ENCODE data around the gene SGO2. TPM values are rescaled to one million over a fixed set of nuclear protein-coding genes. Genes with fewer than 3 reads are reported as not detected.
A peak's percentile ranks its signal among the peaks of the same experiment; 100 is the strongest.

SGO2 gene
- total and polyA plus RNA-seq, 10 of the 15 experiments (the other 5 are each of a cell fraction or from before 2014, with no cell fraction given), result 15.8 to 55.2 (median 24.3) TPM

DNA sequence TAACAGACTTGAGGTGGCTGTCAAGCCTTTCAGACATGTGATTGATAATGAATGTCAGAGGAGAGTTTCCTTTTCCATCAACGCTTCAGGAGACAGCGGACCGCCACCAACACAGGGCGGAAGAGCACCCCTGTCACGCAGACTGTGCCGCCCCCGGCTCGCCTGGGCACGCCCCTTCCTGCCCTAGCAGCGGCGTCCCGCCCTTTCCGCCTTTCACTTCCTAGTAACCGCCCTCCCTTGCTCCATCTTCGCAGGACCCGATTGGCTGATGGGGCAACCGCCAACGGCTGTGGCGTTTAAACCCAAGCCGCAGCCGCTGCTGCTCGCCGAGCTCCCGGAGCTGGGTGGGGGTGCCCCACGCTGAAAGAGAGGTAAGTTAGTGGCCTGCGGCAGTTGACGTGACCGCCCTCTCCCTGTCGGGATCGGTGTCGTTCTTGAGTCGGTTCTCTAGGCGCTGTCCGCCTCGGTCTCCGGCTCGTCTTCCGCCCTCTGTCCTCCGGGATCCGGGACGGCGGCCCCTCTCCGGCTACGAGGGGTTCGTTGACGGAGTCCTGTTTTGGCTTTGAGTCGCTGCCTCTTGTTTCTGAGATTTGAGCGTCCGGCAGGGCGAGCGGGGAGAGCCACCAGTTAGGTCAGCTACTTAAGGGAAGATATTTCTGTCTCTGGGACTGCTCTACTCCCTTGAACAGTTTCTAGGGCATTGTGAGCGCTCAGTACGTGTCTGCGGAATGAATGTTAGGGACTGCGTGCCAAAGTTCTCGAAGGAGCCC lies at the start of gene SGO2 (continued):
- TF ChIP-seq, protein P1, sequence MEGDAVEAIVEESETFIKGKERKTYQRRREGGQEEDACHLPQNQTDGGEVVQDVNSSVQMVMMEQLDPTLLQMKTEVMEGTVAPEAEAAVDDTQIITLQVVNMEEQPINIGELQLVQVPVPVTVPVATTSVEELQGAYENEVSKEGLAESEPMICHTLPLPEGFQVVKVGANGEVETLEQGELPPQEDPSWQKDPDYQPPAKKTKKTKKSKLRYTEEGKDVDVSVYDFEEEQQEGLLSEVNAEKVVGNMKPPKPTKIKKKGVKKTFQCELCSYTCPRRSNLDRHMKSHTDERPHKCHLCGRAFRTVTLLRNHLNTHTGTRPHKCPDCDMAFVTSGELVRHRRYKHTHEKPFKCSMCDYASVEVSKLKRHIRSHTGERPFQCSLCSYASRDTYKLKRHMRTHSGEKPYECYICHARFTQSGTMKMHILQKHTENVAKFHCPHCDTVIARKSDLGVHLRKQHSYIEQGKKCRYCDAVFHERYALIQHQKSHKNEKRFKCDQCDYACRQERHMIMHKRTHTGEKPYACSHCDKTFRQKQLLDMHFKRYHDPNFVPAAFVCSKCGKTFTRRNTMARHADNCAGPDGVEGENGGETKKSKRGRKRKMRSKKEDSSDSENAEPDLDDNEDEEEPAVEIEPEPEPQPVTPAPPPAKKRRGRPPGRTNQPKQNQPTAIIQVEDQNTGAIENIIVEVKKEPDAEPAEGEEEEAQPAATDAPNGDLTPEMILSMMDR (IDR thresholded peaks at IDR 0.05 in 2 of 3, conservative IDR thresholded peaks at IDR 0.05 in 1 of 3; ENCODE audit: control insufficient read depth in 2 of 3, extremely low read depth in 1 of 3, insufficient read depth in 1 of 3, low read depth in 3 of 3, low read length in 3 of 3), result no peak
- TF ChIP-seq SREBF2 (IDR thresholded peaks at IDR 0.05; ENCODE audit: low read length) (no peak), BMI1 (IDR thresholded peaks at IDR 0.05; ENCODE audit: borderline replicate concordance) (no peak), CREM (IDR thresholded peaks at IDR 0.05; ENCODE audit: low read depth) (peak; percentile 36; the same call in 1 of the 2 replicates), IKZF1 (conservative IDR thresholded peaks at IDR 0.05) (peak; percentile 61), SMC3 (IDR thresholded peaks at IDR 0.05; ENCODE audit: borderline replicate concordance, low read length) (no peak), POLR2AphosphoS5 (IDR thresholded peaks at IDR 0.05; ENCODE audit: low read length) (peak; percentile 86), STAT1 (conservative IDR thresholded peaks at IDR 0.05) (0 out of 2 replicates have a peak, but pooled peaks have one; percentile 28), SPI1 (IDR thresholded peaks at IDR 0.05; ENCODE audit: borderline replicate concordance, insufficient read depth, low read depth, low read length) (peak; percentile 54; the same call in 1 of the 2 replicates), MEF2A (IDR thresholded peaks at IDR 0.05; ENCODE audit: insufficient read depth, low read depth, low read length) (no peak), LARP7 (IDR thresholded peaks at IDR 0.05) (peak; percentile 60; the same call in 1 of the 2 replicates), PAX5 (IDR thresholded peaks at IDR 0.05; ENCODE audit: borderline replicate concordance, low read depth, low read length) (0 out of 2 replicates have a peak, but pooled peaks have one; percentile 31), PML (IDR thresholded peaks at IDR 0.05; ENCODE audit: low read length) (no peak; the same call in 1 of the 2 replicates), KDM1A (IDR thresholded peaks at IDR 0.05; ENCODE audit: borderline replicate concordance) (no peak)
- TF ChIP-seq, protein P2, sequence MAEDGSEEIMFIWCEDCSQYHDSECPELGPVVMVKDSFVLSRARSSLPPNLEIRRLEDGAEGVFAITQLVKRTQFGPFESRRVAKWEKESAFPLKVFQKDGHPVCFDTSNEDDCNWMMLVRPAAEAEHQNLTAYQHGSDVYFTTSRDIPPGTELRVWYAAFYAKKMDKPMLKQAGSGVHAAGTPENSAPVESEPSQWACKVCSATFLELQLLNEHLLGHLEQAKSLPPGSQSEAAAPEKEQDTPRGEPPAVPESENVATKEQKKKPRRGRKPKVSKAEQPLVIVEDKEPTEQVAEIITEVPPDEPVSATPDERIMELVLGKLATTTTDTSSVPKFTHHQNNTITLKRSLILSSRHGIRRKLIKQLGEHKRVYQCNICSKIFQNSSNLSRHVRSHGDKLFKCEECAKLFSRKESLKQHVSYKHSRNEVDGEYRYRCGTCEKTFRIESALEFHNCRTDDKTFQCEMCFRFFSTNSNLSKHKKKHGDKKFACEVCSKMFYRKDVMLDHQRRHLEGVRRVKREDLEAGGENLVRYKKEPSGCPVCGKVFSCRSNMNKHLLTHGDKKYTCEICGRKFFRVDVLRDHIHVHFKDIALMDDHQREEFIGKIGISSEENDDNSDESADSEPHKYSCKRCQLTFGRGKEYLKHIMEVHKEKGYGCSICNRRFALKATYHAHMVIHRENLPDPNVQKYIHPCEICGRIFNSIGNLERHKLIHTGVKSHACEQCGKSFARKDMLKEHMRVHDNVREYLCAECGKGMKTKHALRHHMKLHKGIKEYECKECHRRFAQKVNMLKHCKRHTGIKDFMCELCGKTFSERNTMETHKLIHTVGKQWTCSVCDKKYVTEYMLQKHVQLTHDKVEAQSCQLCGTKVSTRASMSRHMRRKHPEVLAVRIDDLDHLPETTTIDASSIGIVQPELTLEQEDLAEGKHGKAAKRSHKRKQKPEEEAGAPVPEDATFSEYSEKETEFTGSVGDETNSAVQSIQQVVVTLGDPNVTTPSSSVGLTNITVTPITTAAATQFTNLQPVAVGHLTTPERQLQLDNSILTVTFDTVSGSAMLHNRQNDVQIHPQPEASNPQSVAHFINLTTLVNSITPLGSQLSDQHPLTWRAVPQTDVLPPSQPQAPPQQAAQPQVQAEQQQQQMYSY (CRISPR knock-in tag; IDR thresholded peaks at IDR 0.05), result no peak
- TF ChIP-seq, protein P3, sequence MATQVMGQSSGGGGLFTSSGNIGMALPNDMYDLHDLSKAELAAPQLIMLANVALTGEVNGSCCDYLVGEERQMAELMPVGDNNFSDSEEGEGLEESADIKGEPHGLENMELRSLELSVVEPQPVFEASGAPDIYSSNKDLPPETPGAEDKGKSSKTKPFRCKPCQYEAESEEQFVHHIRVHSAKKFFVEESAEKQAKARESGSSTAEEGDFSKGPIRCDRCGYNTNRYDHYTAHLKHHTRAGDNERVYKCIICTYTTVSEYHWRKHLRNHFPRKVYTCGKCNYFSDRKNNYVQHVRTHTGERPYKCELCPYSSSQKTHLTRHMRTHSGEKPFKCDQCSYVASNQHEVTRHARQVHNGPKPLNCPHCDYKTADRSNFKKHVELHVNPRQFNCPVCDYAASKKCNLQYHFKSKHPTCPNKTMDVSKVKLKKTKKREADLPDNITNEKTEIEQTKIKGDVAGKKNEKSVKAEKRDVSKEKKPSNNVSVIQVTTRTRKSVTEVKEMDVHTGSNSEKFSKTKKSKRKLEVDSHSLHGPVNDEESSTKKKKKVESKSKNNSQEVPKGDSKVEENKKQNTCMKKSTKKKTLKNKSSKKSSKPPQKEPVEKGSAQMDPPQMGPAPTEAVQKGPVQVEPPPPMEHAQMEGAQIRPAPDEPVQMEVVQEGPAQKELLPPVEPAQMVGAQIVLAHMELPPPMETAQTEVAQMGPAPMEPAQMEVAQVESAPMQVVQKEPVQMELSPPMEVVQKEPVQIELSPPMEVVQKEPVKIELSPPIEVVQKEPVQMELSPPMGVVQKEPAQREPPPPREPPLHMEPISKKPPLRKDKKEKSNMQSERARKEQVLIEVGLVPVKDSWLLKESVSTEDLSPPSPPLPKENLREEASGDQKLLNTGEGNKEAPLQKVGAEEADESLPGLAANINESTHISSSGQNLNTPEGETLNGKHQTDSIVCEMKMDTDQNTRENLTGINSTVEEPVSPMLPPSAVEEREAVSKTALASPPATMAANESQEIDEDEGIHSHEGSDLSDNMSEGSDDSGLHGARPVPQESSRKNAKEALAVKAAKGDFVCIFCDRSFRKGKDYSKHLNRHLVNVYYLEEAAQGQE (IDR thresholded peaks at IDR 0.05; ENCODE audit: low read depth, low read length), result no peak; the same call in 1 of the 2 replicates
- TF ChIP-seq, protein P4, sequence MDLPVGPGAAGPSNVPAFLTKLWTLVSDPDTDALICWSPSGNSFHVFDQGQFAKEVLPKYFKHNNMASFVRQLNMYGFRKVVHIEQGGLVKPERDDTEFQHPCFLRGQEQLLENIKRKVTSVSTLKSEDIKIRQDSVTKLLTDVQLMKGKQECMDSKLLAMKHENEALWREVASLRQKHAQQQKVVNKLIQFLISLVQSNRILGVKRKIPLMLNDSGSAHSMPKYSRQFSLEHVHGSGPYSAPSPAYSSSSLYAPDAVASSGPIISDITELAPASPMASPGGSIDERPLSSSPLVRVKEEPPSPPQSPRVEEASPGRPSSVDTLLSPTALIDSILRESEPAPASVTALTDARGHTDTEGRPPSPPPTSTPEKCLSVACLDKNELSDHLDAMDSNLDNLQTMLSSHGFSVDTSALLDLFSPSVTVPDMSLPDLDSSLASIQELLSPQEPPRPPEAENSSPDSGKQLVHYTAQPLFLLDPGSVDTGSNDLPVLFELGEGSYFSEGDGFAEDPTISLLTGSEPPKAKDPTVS (IDR thresholded peaks at IDR 0.05; ENCODE audit: low read depth, low read length), result no peak
- TF ChIP-seq, protein P5, sequence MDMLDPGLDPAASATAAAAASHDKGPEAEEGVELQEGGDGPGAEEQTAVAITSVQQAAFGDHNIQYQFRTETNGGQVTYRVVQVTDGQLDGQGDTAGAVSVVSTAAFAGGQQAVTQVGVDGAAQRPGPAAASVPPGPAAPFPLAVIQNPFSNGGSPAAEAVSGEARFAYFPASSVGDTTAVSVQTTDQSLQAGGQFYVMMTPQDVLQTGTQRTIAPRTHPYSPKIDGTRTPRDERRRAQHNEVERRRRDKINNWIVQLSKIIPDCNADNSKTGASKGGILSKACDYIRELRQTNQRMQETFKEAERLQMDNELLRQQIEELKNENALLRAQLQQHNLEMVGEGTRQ (IDR thresholded peaks at IDR 0.05; ENCODE audit: borderline replicate concordance, low read depth, low read length), result no peak

Data from GM12878 (cell line).